ENCODE data around the gene C16orf74. TPM values are rescaled to one million over a fixed set of nuclear protein-coding genes. Genes with fewer than 3 reads are reported as not detected.

The C16orf74 gene
- total and polyA plus RNA-seq, 3 donors from 2014 or later = 3.8 to 6.0 (median 4.3) TPM

DNA sequence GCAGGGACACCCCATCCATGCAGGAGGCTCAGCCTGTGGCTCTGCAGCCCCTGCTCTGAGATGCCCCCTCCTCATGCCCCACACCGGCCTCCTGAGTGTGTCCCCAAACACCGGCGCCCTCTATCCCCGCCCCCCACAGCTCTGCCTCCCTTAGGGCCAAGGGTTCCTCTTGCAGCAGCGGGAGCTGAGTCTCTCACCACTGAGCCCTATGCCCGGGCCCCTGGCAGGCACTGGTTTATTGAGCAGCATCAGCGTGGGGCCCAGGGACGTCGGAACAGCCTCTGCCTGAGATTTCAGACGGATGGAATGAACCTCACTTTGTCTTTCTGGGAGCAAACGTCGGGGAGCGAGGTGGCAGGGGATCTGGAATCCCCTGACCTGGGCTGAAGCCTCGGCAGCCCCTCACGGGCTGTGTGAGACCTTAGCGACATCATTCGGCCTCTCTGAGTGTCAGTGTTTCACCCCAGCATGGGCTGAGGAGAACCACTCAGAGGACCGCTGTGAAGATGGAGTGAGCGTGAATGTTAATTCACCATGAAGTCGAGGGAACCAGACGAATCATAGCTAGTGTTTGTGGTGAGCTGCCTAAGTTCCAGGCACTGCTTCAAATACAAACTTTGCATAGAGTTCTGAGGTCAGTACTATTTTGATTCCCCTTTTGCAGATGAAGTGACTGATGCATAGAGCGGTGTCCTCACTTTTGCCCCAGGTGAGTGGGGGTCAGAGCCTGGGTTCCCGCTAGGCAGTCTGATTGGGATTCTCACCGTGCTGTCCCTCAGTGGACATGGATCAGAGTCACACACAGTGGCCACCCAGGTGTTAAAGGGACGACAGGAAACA is 5.3 kb upstream of the C16orf74 start:
- no peaks in the 10 kb centered on the region for H3K4me1 ChIP-seq
- H3K36me3 ChIP-seq (ENCODE audit: low read depth, missing control alignments) = no peaks in the 10 kb centered on the region
- WGBS, 2 donors = 75 to 79% methylated on average over 24 to 25 of the region's 25 CpGs
- intact Hi-C loops (cut with DNase I; ENCODE audit: low total_unique reads) = no loop called here
- no peaks in the 10 kb centered on the region for H3K9me3 ChIP-seq
- TF ChIP-seq, protein P1, sequence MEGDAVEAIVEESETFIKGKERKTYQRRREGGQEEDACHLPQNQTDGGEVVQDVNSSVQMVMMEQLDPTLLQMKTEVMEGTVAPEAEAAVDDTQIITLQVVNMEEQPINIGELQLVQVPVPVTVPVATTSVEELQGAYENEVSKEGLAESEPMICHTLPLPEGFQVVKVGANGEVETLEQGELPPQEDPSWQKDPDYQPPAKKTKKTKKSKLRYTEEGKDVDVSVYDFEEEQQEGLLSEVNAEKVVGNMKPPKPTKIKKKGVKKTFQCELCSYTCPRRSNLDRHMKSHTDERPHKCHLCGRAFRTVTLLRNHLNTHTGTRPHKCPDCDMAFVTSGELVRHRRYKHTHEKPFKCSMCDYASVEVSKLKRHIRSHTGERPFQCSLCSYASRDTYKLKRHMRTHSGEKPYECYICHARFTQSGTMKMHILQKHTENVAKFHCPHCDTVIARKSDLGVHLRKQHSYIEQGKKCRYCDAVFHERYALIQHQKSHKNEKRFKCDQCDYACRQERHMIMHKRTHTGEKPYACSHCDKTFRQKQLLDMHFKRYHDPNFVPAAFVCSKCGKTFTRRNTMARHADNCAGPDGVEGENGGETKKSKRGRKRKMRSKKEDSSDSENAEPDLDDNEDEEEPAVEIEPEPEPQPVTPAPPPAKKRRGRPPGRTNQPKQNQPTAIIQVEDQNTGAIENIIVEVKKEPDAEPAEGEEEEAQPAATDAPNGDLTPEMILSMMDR (IDR thresholded peaks at IDR 0.05) = no peak
- TF ChIP-seq POLR2A (IDR thresholded peaks at IDR 0.05) = no peak
- H3K4me3 ChIP-seq = no peak overlapping the region
- DNase-seq = no peak
- H3K27me3 ChIP-seq = no peaks in the 10 kb centered on the region
- H3K27ac ChIP-seq = no peak overlapping the region

DNA sequence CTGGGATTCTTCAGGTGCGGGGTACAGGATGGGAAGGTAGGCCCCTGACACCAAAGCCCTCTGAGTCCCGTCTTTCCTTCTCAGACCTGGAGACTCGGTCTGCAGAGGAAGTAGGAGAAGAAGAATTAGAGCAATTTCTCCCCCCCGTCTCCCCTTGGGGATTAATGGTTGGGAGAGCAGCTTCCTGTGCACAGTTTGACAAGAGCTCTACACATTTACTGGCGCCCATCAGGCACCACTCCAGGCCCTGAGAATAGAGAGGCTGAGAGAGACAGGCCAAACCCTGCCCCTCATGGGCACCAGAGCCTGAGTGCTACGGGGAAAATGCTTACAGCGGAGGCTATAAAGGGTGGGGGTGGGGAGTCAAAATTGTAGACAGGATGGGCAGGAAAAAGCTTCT is 3.5 kb upstream of the C16orf74 start:
- H3K27ac ChIP-seq = no peak overlapping the region
- no peak for TF ChIP-seq POLR2A (IDR thresholded peaks at IDR 0.05)
- TF ChIP-seq, protein P1 (IDR thresholded peaks at IDR 0.05) = no peak
- WGBS, 2 donors = 83 to 87% methylated on average over 4 to 7 of the region's 7 CpGs
- no peaks in the 10 kb centered on the region for H3K27me3 ChIP-seq
- no peaks in the 10 kb centered on the region for H3K9me3 ChIP-seq
- no peaks in the 10 kb centered on the region for H3K36me3 ChIP-seq (ENCODE audit: low read depth, missing control alignments)
- no peak overlapping the region for H3K4me3 ChIP-seq
- intact Hi-C loops (cut with DNase I; ENCODE audit: low total_unique reads) = no loop called here
- no peak for DNase-seq
- peaks cover 8% of the 10 kb centered on the region for H3K4me1 ChIP-seq

DNA sequence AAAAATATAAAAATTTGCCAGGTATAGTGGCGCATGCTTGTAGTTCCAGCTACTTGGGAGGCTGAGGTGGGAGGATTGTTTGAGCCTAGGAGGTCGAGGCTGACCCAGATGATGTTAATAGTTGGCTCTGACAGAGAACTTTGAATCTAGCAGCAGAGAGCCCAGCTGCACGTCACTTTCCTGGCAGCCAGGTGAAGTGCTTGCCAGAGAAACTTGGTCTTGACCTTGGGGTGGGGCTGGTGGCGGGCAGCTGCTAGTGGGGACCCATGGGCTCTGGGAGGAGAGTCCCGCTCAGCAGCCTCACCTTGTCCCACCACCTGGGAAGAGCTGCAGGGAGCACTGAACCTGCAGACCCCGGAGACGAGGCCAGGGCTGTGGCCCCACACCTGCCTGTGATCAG is 3.1 kb upstream of the C16orf74 start:
- intact Hi-C loops (cut with DNase I; ENCODE audit: low total_unique reads) = no loop called here
- Histone ChIP-seq H3K9me3 (no peaks in the 10 kb centered on the region), H3K4me3 (no peak overlapping the region), H3K4me1 (peaks cover 8% of the 10 kb centered on the region), H3K27ac (no peak overlapping the region), H3K27me3 (no peaks in the 10 kb centered on the region), H3K36me3 (ENCODE audit: low read depth, missing control alignments) (no peaks in the 10 kb centered on the region)
- DNase-seq = no peak
- TF ChIP-seq, protein P1 (IDR thresholded peaks at IDR 0.05) = no peak
- TF ChIP-seq POLR2A (IDR thresholded peaks at IDR 0.05) = no peak
- 82 to 85% methylated on average over 4 to 7 of the region's 7 CpGs for WGBS, 2 donors

DNA sequence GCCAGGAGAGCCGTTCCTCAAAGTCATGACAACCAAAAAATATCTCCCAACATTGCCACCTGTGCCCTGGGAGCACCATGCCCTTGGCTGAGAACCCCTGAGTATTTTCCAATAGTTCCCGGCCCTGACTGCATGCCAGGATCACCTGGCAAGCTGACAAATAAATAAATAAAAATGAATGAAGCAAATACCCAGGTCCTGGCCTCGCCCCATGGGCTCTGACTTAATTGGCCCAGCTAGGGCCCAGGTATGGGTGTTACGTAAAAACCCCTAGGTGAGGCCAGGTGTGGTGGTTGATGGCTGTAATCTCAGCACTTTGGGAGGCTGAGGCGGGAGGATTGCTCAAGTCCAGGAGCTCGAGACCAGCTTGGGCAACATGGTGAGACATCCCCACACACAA is 2.7 kb upstream of the C16orf74 start:
- intact Hi-C loops (cut with DNase I; ENCODE audit: low total_unique reads) = no loop called here
- peaks cover 8% of the 10 kb centered on the region for H3K4me1 ChIP-seq
- 80 to 92% methylated on average over 6 of the region's 6 CpGs for WGBS, 2 donors
- H3K9me3 ChIP-seq = no peaks in the 10 kb centered on the region
- no peaks in the 10 kb centered on the region for H3K36me3 ChIP-seq (ENCODE audit: low read depth, missing control alignments)
- no peak overlapping the region for H3K27ac ChIP-seq
- no peak overlapping the region for H3K4me3 ChIP-seq
- no peak for DNase-seq
- no peaks in the 10 kb centered on the region for H3K27me3 ChIP-seq
- TF ChIP-seq POLR2A (IDR thresholded peaks at IDR 0.05) = no peak
- TF ChIP-seq, protein P1 (IDR thresholded peaks at IDR 0.05) = no peak
